ENCODE data around the gene OPA3. TPM values are rescaled to one million over a fixed set of nuclear protein-coding genes. Genes with fewer than 3 reads are reported as not detected.

Gene OPA3
- total RNA-seq, 2 experiments from 2014 or later: 5.8 to 12.0 TPM

DNA sequence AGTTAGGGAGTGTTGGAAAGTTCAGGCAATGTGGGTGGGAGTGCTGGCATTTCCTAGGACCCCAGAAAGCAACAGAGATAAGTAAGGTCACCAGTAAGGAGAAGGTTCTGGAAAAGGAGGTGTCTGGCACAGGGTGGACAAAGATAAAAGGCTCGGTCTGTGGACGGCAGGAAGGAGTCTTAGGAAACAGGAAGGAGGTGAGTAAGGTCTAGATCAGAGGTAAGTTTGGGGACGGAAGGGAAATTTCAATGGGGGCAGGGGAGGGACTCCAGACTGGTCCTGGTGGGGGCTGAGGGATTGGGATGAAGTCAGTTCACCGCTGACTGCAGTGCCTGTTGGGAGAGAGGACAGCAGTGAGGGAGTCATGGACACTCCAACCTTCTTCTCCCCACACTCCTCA, 7.8 kb upstream of the OPA3 start:
- no peaks in the 10 kb centered on the region for H3K79me2 ChIP-seq (ENCODE audit: insufficient read depth, low read depth, low read length)
- H3K4me3 ChIP-seq (ENCODE audit: low read depth, low read length, poor library complexity, severe bottlenecking): no peak overlapping the region
- ChIA-PET CTCF (ENCODE audit: unreplicated experiment) (no interaction called here), POLR2A (no interaction called here)
- no peak overlapping the region for H3K27ac ChIP-seq (ENCODE audit: low read depth, low read length, poor library complexity, severe bottlenecking)
- no TSS peak for BruUV-seq (replicated peaks)
- DNase-seq (ENCODE audit: low spot score): no peak
- H3K9me3 ChIP-seq (ENCODE audit: low read length): no peaks in the 10 kb centered on the region
- no peaks in the 10 kb centered on the region for H3K9me2 ChIP-seq (ENCODE audit: insufficient read depth, low read length)
- no peak overlapping the region for H3K4me2 ChIP-seq (ENCODE audit: low read length)
- no peak for TF ChIP-seq EZH2phosphoT487 (IDR thresholded peaks at IDR 0.05; ENCODE audit: borderline replicate concordance, low read depth, low read length)
- TF ChIP-seq, protein P1, sequence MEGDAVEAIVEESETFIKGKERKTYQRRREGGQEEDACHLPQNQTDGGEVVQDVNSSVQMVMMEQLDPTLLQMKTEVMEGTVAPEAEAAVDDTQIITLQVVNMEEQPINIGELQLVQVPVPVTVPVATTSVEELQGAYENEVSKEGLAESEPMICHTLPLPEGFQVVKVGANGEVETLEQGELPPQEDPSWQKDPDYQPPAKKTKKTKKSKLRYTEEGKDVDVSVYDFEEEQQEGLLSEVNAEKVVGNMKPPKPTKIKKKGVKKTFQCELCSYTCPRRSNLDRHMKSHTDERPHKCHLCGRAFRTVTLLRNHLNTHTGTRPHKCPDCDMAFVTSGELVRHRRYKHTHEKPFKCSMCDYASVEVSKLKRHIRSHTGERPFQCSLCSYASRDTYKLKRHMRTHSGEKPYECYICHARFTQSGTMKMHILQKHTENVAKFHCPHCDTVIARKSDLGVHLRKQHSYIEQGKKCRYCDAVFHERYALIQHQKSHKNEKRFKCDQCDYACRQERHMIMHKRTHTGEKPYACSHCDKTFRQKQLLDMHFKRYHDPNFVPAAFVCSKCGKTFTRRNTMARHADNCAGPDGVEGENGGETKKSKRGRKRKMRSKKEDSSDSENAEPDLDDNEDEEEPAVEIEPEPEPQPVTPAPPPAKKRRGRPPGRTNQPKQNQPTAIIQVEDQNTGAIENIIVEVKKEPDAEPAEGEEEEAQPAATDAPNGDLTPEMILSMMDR (conservative IDR thresholded peaks at IDR 0.05; ENCODE audit: low read length): no peak
- intact Hi-C loops (cut with micrococcal nuclease; ENCODE audit: unreplicated experiment): no loop called here
- no peaks in the 10 kb centered on the region for H3K36me3 ChIP-seq (ENCODE audit: insufficient read depth, low read length)
- no peak overlapping the region for H2AFZ ChIP-seq (ENCODE audit: low read length)
- H4K20me1 ChIP-seq (ENCODE audit: insufficient read depth, low read length): no peaks in the 10 kb centered on the region
- no peaks in the 10 kb centered on the region for H3K4me1 ChIP-seq (ENCODE audit: insufficient read depth, low read length, poor library complexity, severe bottlenecking)

GRCh38 chr19:45591638-45592005, 7.0 kb upstream of the OPA3 start:
- POLR2A ChIA-PET: interaction anchor here (0.6 kb wide), 1 partner anchor 239 kb away, joined by 3 read pairs; no protein-coding TSS in a partner anchor
- TF ChIP-seq, protein P1 (conservative IDR thresholded peaks at IDR 0.05; ENCODE audit: low read length): no peak
- TF ChIP-seq EZH2phosphoT487 (IDR thresholded peaks at IDR 0.05; ENCODE audit: borderline replicate concordance, low read depth, low read length): no peak
- no peak overlapping the region for H3K4me2 ChIP-seq (ENCODE audit: low read length)
- no peaks in the 10 kb centered on the region for H3K9me2 ChIP-seq (ENCODE audit: insufficient read depth, low read length)
- no peaks in the 10 kb centered on the region for H4K20me1 ChIP-seq (ENCODE audit: insufficient read depth, low read length)
- H3K4me3 ChIP-seq (ENCODE audit: low read depth, low read length, poor library complexity, severe bottlenecking): no peak overlapping the region
- no peak for DNase-seq (ENCODE audit: low spot score)
- H2AFZ ChIP-seq (ENCODE audit: low read length): no peak overlapping the region
- CTCF ChIA-PET (ENCODE audit: unreplicated experiment): no interaction called here
- H3K27ac ChIP-seq (ENCODE audit: low read depth, low read length, poor library complexity, severe bottlenecking): no peak overlapping the region
- intact Hi-C loops (cut with micrococcal nuclease; ENCODE audit: unreplicated experiment): no loop called here
- H3K79me2 ChIP-seq (ENCODE audit: insufficient read depth, low read depth, low read length): no peaks in the 10 kb centered on the region
- no peaks in the 10 kb centered on the region for H3K4me1 ChIP-seq (ENCODE audit: insufficient read depth, low read length, poor library complexity, severe bottlenecking)
- no TSS peak for BruUV-seq (replicated peaks)
- H3K9me3 ChIP-seq (ENCODE audit: low read length): no peaks in the 10 kb centered on the region
- no peaks in the 10 kb centered on the region for H3K36me3 ChIP-seq (ENCODE audit: insufficient read depth, low read length)

DNA sequence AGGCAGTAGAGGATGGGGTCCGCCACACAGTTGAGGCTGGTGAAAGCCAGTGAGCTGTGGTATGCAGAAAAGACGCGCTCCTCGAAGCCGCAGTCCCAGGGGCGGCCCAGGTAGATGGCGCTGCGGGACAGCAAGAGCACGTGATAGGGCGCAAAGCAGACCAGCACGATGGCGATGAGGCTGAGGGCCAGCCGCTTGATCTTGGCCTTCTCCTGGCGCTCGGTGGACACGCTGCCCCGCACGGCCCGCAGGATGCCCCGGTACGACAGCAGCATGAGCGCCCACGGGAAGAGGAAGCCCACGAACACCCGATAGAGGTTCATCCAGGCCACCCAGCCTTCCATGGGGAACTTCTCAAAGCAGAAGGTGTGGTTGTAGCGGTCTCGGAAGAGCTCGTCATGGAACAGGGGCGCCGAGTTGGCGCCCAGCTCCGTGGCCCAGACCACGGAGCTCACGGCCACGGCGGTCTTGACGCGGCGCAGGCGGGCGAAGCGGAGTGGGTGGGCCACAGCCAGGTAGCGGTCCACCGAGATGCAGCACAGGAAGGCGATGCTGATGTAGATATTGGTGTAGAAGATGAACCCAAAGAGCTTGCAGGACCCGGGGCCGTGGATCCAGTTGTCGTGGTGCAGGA, 6.5 kb upstream of the OPA3 start:
- intact Hi-C loops (cut with micrococcal nuclease; ENCODE audit: unreplicated experiment): no loop called here
- Histone ChIP-seq H3K9me2 (ENCODE audit: insufficient read depth, low read length) (no peaks in the 10 kb centered on the region), H3K4me3 (ENCODE audit: low read depth, low read length, poor library complexity, severe bottlenecking) (no peak overlapping the region), H4K20me1 (ENCODE audit: insufficient read depth, low read length) (no peaks in the 10 kb centered on the region), H3K27ac (ENCODE audit: low read depth, low read length, poor library complexity, severe bottlenecking) (no peak overlapping the region), H3K79me2 (ENCODE audit: insufficient read depth, low read depth, low read length) (no peaks in the 10 kb centered on the region), H3K36me3 (ENCODE audit: insufficient read depth, low read length) (no peaks in the 10 kb centered on the region), H3K9me3 (ENCODE audit: low read length) (no peaks in the 10 kb centered on the region), H3K4me1 (ENCODE audit: insufficient read depth, low read length, poor library complexity, severe bottlenecking) (no peaks in the 10 kb centered on the region), H3K4me2 (ENCODE audit: low read length) (no peak overlapping the region), H2AFZ (ENCODE audit: low read length) (no peak overlapping the region)
- POLR2A ChIA-PET: interaction anchor here (0.6 kb wide), 1 partner anchor 239 kb away, joined by 3 read pairs; no protein-coding TSS in a partner anchor
- peak; percentile 57 for DNase-seq (ENCODE audit: low spot score)
- CTCF ChIA-PET (ENCODE audit: unreplicated experiment): no interaction called here
- no peak for TF ChIP-seq EZH2phosphoT487 (IDR thresholded peaks at IDR 0.05; ENCODE audit: borderline replicate concordance, low read depth, low read length)
- TF ChIP-seq, protein P1 (conservative IDR thresholded peaks at IDR 0.05; ENCODE audit: low read length): peak; percentile 71
- BruUV-seq (replicated peaks): no TSS peak
